Transverse colon (tissue), 4 donors: ENCODE results near the gene REV3L. TPM values are rescaled to one million over a fixed set of nuclear protein-coding genes. Genes with fewer than 3 reads are reported as not detected.

Source experiments
- DNase-seq: peaks from one replicate; pipeline ENCODE4 v3.0.0-alpha.2; 2019
- H3K27ac ChIP-seq, 4 donors: fragments of 200-600 bp; sonication (generic); 2 replicates each; pipeline ENCODE4 v1.5.1; 2016 to 2018; ENCODE audit warnings: inconsistent platforms in 4 of 4
- H3K27me3 ChIP-seq: fragments of 200-600 bp; sonication (generic); 2 replicates; pipeline ENCODE4 v1.5.1; 2017; ENCODE audit warnings: inconsistent platforms
- H3K36me3 ChIP-seq, 4 donors: fragments of 200-600 bp; sonication (generic); 2 replicates each; pipeline ENCODE4 v1.5.1; 2017 to 2019; ENCODE audit warnings: inconsistent platforms in 4 of 4
- H3K4me1 ChIP-seq, 4 donors: fragments of 200-600 bp; sonication (generic); 2 replicates each; pipeline ENCODE4 v1.5.1; 2017 to 2020; ENCODE audit warnings: inconsistent platforms in 4 of 4
- H3K4me3 ChIP-seq, 4 donors: fragments of 200-600 bp; sonication (generic); 1 replicate in 1 of 4; 2 replicates in 3 of 4; pipeline versions ENCODE4 v1.5.1 to v1.6.1; 2017 to 2019; ENCODE audit warnings: inconsistent platforms in 4 of 4
- H3K9me3 ChIP-seq, 2 donors: fragments of 200-600 bp; sonication (generic); 2 replicates each; pipeline ENCODE4 v1.5.1; 2017 to 2019; ENCODE audit warnings: inconsistent platforms in 2 of 2
- EP300 ChIP-seq: sonication (generic); formaldehyde crosslinking; IDR thresholded peaks from one replicate; pipeline ENCODE4 v1.6.1; 2017; ENCODE audit warnings: antibody characterized with exemption, low read depth
- POLR2A ChIP-seq: fragments of 450-650 bp; IDR thresholded peaks from one replicate; pipeline ENCODE4 v1.6.1; 2016; ENCODE audit warnings: antibody characterized with exemption, mild to moderate bottlenecking, moderate library complexity
- POLR2AphosphoS5 ChIP-seq, 3 donors: sonication (generic); formaldehyde crosslinking; IDR thresholded peaks; one replicate each; pipeline ENCODE4 v1.6.1; 2016; ENCODE audit warnings: antibody characterized with exemption in 3 of 3
- WGBS, 2 donors: methylation state at CpG; one replicate each; pipeline ENCODE4 v1.1.5; 2018; ENCODE audit warnings: low coverage in 1 of 2; 5-methylcytosine and 5-hydroxymethylcytosine counted together
- in situ Hi-C, 4 donors: fragments of 200-750 bp; cut with MboI; loops; one replicate each; pipeline versions ENCODE4 v1.15.0 to v1.15.1; 2017; ENCODE audit warnings: low sequenced_read_pairs in 3 of 4, low pct_ligation_motif_present in 1 of 4, low pct_unique_long_range_greater_than_20kb in 1 of 4
- intact Hi-C: fragments of 100-400 bp; cut with DNase I; formaldehyde crosslinking; loops from one replicate; pipeline ENCODE4 v1.15.1; 2023; ENCODE audit warnings: low total_unique reads
- total RNA-seq, 4 donors: library from RNA; depleted of rRNA; stranded (reverse); fragments of >200 nt; gene quantifications; one replicate each; pipeline ENCODE4 v1.1.0, GENCODE V29; 2016
- TF ChIP-seq, protein P1 (sequence below), 5 experiments: fragments of 200-600 bp in 3 of 5; fragments of 450-650 bp in 2 of 5; sonication (generic) in 3 of 5; IDR thresholded peaks; 1 replicate in 2 of 5; 2 replicates in 3 of 5; pipeline ENCODE4 v1.5.1; 2016 to 2017; ENCODE audit warnings: antibody characterized with exemption in 5 of 5, inconsistent platforms in 3 of 5, mild to moderate bottlenecking in 2 of 5, moderate library complexity in 1 of 5

Gene REV3L
- total RNA-seq, 4 donors from 2014 or later = 24.7 to 256 (median 34.7) TPM

DNA sequence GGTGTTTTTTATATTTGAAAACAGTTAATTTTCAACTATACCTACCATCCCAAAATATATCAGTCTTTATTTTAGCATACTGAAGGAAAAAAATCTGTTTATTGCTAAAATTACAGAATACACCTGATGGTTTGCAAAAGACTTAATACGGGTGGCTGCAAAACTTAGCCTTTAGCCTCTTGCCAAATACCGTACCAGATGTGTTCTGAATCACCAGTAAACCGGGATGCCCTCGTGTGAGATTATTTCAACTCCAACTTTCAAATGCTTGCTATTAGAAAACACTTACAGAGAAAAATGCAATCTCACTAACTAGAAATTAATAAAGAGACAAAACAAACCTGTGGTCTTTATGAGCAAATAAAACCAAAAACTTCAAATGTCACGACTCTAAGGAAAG lies 36.0 kb downstream of the REV3L start:
- Histone ChIP-seq H3K27ac (no peak overlapping the region), H3K27me3 (no peaks in the 10 kb centered on the region), H3K4me3 (no peak overlapping the region), H3K36me3 (no peaks in the 10 kb centered on the region), H3K4me1 (peaks cover 0 to 25% (median 4%) of the 10 kb centered on the region in 4 donors), H3K9me3 (no peaks in the 10 kb centered on the region)
- intact Hi-C loops = no loop called here
- TF ChIP-seq POLR2A (no peak), POLR2AphosphoS5 (IDR thresholded peaks at IDR 0.05) (no peak), EP300 (no peak)
- TF ChIP-seq, protein P1, sequence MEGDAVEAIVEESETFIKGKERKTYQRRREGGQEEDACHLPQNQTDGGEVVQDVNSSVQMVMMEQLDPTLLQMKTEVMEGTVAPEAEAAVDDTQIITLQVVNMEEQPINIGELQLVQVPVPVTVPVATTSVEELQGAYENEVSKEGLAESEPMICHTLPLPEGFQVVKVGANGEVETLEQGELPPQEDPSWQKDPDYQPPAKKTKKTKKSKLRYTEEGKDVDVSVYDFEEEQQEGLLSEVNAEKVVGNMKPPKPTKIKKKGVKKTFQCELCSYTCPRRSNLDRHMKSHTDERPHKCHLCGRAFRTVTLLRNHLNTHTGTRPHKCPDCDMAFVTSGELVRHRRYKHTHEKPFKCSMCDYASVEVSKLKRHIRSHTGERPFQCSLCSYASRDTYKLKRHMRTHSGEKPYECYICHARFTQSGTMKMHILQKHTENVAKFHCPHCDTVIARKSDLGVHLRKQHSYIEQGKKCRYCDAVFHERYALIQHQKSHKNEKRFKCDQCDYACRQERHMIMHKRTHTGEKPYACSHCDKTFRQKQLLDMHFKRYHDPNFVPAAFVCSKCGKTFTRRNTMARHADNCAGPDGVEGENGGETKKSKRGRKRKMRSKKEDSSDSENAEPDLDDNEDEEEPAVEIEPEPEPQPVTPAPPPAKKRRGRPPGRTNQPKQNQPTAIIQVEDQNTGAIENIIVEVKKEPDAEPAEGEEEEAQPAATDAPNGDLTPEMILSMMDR (IDR thresholded peaks at IDR 0.05) = no peak
- no peak for DNase-seq
- in situ Hi-C loops = no loop called here
- 76 to 83% methylated on average over 5 of the region's 5 CpGs for WGBS, 2 donors

- intact Hi-C loops (no loop called here), in situ Hi-C loops (no loop called here)
- H3K4me1 ChIP-seq = peaks cover 0 to 27% (median 4%) of the 10 kb centered on the region in 4 donors
- H3K4me3 ChIP-seq = no peak overlapping the region
- H3K9me3 ChIP-seq = no peaks in the 10 kb centered on the region
- no peaks in the 10 kb centered on the region for H3K27me3 ChIP-seq
- TF ChIP-seq, protein P1 (IDR thresholded peaks at IDR 0.05) = no peak
- TF ChIP-seq POLR2A (no peak), POLR2AphosphoS5 (IDR thresholded peaks at IDR 0.05) (no peak), EP300 (no peak)
- no peaks in the 10 kb centered on the region for H3K36me3 ChIP-seq
- H3K27ac ChIP-seq = no peak overlapping the region
- no peak for DNase-seq
Measured at GRCh38 chr6:111445861-111446267, 37.2 kb downstream of the REV3L start.

- Histone ChIP-seq H3K27ac (no peak overlapping the region), H3K27me3 (no peaks in the 10 kb centered on the region), H3K36me3 (no peaks in the 10 kb centered on the region), H3K4me3 (no peak overlapping the region), H3K4me1 (peaks cover 0 to 31% (median 4%) of the 10 kb centered on the region in 4 donors), H3K9me3 (no peaks in the 10 kb centered on the region)
- in situ Hi-C loops (no loop called here), intact Hi-C loops (no loop called here)
- no peak for DNase-seq
- 52 to 58% methylated on average over 3 to 5 of the region's 5 CpGs for WGBS, 2 donors
- TF ChIP-seq POLR2A = no peak
- TF ChIP-seq, protein P1 (IDR thresholded peaks at IDR 0.05) = no peak
- TF ChIP-seq EP300 = no peak
- TF ChIP-seq POLR2AphosphoS5 (IDR thresholded peaks at IDR 0.05) = no peak
Measured at GRCh38 chr6:111444794-111445193, 38.2 kb downstream of the REV3L start.

DNA sequence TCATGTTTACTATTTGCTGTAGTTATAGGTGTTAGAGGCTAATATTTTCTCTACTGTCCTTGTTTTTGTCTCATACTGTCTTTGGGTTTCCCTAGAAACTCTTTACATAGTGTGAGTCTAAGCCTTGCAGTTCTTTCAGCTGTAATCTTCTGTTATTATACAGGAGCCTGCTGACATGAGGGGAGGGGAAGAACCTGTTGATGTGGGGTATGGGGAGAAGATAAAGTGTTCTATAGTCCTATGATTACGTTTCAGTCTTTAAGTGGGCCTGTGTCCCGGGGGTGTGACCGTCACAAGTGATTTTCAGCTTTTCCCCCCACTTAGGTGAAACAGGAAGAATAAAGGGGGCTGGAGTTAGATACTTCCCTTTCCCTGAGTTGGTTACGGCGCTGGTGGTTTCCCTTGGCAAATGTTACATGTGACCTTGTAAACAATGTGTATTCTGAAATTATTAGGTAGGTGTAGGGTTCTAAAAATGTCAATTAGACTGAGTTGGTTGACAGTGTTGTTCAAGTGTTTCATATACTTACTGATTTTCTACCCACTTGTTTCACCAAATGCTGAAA lies 41.3 kb downstream of the REV3L start:
- 62 to 71% methylated on average over 5 of the region's 5 CpGs for WGBS, 2 donors
- Histone ChIP-seq H3K4me1 (peaks cover 0 to 31% (median 2%) of the 10 kb centered on the region in 4 donors), H3K9me3 (no peaks in the 10 kb centered on the region), H3K27ac (no peak overlapping the region), H3K27me3 (no peaks in the 10 kb centered on the region), H3K4me3 (no peak overlapping the region), H3K36me3 (no peaks in the 10 kb centered on the region)
- no peak for DNase-seq
- no peak for TF ChIP-seq EP300
- no peak for TF ChIP-seq POLR2A
- TF ChIP-seq, protein P1 (IDR thresholded peaks at IDR 0.05) = no peak
- TF ChIP-seq POLR2AphosphoS5 (IDR thresholded peaks at IDR 0.05) = no peak
- in situ Hi-C loops (no loop called here), intact Hi-C loops (no loop called here)
